Breast epithelium (tissue), 3 donors: ENCODE data around the gene SYNE2.

Experiments used
- POLR2A ChIP-seq: fragments of 450-650 bp; IDR thresholded peaks from one replicate; pipeline ENCODE4 v1.6.1; 2016; ENCODE audit warnings: antibody characterized with exemption, mild to moderate bottlenecking, moderate library complexity
- POLR2AphosphoS5 ChIP-seq, 3 donors: sonication (generic); formaldehyde crosslinking; IDR thresholded peaks; one replicate each; pipeline ENCODE4 v1.6.1; 2017; ENCODE audit warnings: antibody characterized with exemption in 3 of 3
- TF ChIP-seq, protein P1 (sequence below), 3 donors: fragments of 450-650 bp; IDR thresholded peaks; one replicate each; pipeline ENCODE4 v1.5.1; 2016 to 2017; ENCODE audit warnings: antibody characterized with exemption in 3 of 3, mild to moderate bottlenecking in 3 of 3, moderate library complexity in 3 of 3

DNA sequence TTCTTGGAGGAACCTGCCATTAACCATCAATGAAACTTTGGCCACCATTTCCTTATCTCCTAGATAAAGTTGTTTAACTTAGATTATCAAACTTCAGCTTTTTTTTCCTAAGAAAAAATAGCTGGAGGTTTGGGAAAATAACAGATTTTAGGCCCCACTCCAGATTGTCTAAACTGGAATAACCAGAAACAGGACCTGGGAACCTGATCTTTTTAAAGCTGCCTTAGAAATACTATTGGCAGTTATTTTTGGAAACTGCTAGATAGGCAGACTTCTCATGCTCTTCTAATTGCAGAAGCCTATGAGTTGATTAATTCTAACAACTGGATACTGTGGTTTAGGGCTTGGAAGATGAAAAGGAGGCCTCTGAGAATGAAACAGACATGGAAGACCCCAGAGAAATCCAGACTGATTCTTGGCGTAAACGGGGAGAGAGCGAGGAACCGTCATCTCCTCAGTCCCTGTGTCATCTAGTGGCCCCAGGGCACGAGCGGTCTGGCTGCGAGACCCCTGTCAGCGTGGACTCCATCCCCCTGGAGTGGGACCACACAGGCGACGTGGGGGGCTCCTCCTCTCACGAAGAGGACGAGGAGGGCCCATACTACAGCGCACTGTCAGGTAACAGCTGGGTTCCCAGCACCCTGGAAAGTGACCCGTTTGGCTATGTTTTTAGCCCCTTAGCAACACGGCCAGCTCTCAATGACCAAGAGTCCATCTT is 361.2 kb downstream of the SYNE2 start:
- TF ChIP-seq, protein P1, sequence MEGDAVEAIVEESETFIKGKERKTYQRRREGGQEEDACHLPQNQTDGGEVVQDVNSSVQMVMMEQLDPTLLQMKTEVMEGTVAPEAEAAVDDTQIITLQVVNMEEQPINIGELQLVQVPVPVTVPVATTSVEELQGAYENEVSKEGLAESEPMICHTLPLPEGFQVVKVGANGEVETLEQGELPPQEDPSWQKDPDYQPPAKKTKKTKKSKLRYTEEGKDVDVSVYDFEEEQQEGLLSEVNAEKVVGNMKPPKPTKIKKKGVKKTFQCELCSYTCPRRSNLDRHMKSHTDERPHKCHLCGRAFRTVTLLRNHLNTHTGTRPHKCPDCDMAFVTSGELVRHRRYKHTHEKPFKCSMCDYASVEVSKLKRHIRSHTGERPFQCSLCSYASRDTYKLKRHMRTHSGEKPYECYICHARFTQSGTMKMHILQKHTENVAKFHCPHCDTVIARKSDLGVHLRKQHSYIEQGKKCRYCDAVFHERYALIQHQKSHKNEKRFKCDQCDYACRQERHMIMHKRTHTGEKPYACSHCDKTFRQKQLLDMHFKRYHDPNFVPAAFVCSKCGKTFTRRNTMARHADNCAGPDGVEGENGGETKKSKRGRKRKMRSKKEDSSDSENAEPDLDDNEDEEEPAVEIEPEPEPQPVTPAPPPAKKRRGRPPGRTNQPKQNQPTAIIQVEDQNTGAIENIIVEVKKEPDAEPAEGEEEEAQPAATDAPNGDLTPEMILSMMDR (IDR thresholded peaks at IDR 0.05): no peak
- no peak for TF ChIP-seq POLR2AphosphoS5 (IDR thresholded peaks at IDR 0.05)
- no peak for TF ChIP-seq POLR2A
